ENCODE results near the gene RPL28. TPM values are rescaled to one million over a fixed set of nuclear protein-coding genes. Genes with fewer than 3 reads are reported as not detected.
"Not testable (repeated sequence)": the region's sequence is repeated elsewhere in the genome, so short reads cannot be mapped to it uniquely, and the experiment has no call there.

The RPL28 gene
- total and polyA plus RNA-seq, 2 of the 4 experiments (the other 2 are of a cell fraction), result 386 to 1,693 TPM

DNA sequence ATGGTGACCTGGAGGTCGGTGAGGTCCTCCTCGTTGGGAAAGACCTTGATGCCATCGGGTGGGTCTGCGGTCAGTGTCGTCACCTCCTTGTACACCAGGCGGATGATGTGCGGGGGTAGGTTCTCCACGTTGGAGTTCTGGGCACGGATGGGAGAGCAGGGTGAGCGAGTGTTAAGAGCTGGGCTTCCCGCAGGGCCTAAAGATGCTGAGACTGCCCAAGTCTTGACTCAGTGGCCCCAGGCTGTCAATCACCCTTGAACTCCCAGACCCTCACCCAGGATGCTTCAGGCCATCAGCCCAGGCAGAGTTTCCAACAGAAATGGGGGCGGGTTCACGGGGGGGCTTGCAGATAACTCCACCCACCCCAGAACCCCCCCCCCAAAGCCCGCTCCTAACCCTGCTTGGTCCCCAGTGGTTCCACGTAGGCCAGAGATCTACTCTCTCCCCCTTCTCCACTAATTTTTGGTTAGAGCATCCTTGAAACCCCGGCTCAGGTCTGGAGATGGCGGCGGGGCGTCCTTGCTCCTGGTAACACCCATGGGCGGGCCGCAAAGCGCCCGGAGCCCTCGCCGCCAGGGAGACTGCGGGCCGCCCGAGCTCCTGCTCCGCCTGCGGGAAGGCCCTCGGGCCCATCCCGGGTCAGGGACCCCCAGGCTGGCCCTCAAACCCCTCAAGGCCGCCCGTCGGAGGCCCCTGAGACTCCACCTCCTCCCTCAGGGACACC, 21.3 kb downstream of the RPL28 start (continued):
- no peak for TF ChIP-seq CEBPB (IDR thresholded peaks at IDR 0.05; ENCODE audit: low read depth, low read length)

DNA sequence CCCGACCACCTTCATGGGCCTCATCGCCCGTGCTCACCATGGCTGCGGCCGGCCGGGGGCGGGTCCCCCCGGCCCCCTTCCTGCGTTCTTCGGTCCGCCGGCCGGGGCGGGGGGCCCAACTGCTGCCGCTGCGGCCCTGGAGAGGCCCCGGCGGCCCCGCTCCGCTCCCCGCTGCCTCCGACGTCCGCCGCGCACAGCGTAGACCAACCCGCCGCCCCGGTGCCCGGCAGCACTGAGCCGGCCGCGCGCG, 21.7 kb downstream of the RPL28 start, which contains the start of gene UBE2S:
Gene UBE2S, minus strand, starts transcription at position 239 of the 250 bp plus-strand sequence. Its CDS starts 199 bp downstream, at position 40.
- Histone ChIP-seq H3K36me3 (ENCODE audit: control insufficient read depth, insufficient read depth, low read length) (peaks cover 25% of the 10 kb centered on the region), H3K4ac (ENCODE audit: low read depth, low read length) (peak within 1 kb of the TSS; percentile 100), H2AK9ac (replicated peaks; ENCODE audit: low read depth, low read length, poor library complexity) (peak within 1 kb of the TSS; percentile 100), H2BK15ac (ENCODE audit: low read depth, low read length) (peak within 1 kb of the TSS; percentile 100), H4K20me1 (ENCODE audit: insufficient read depth, low read length) (peaks cover 42% of the 10 kb centered on the region), H2BK5ac (ENCODE audit: low read depth, low read length, poor library complexity, severe bottlenecking) (peak within 1 kb of the TSS; percentile 94), H3K4me1 (ENCODE audit: control insufficient read depth, insufficient read depth, low read length) (peaks cover 17% of the 10 kb centered on the region), H3K4me2 (ENCODE audit: low read depth, low read length) (peak within 1 kb of the TSS; percentile 98), H3K9me1 (ENCODE audit: insufficient read depth, low read length) (peaks cover 19% of the 10 kb centered on the region), H3K14ac (replicated peaks; ENCODE audit: low read depth, low read length) (peak within 1 kb of the TSS; percentile 99), H2BK120ac (ENCODE audit: low read depth, low read length) (peak within 1 kb of the TSS; percentile 98), H3K27ac (ENCODE audit: insufficient read depth, low read length) (peak within 1 kb of the TSS; percentile 94), H3K79me1 (ENCODE audit: low read depth in 1 of 2, low read length in 2 of 2) (peaks cover 7 to 37% of the 10 kb centered on the region in 2 experiments), H2AFZ (replicated peaks; ENCODE audit: low read length, poor library complexity) (peak within 1 kb of the TSS; percentile 96), H3K4me3 (ENCODE audit: insufficient read depth, low read depth, low read length) (peak within 1 kb of the TSS; percentile 64), H3K23ac (ENCODE audit: low read depth, low read length) (peak within 1 kb of the TSS; percentile 96), H3K18ac (ENCODE audit: low read depth, low read length) (peak within 1 kb of the TSS; percentile 96), H4K91ac (ENCODE audit: insufficient read depth, low read depth, low read length) (peak within 1 kb of the TSS; percentile 100), H3K9ac (ENCODE audit: low read depth, low read length) (peak within 1 kb of the TSS; percentile 76), H2AK5ac (ENCODE audit: low read depth, low read length) (peak within 1 kb of the TSS; percentile 99), H4K5ac (ENCODE audit: low read depth, low read length) (peak within 1 kb of the TSS; percentile 99), H2BK20ac (ENCODE audit: low read depth, low read length) (peak within 1 kb of the TSS; percentile 83), H4K8ac (ENCODE audit: low read depth in 2 of 2, low read length in 2 of 2) (peak within 1 kb of the TSS; percentile 100), H3K56ac (ENCODE audit: extremely low read depth, insufficient read depth, low read length) (peak within 1 kb of the TSS; percentile 95)
- intact Hi-C loops (cut with micrococcal nuclease), result loop anchor here (5.0 kb wide), 1 partner anchor 95 kb away; no protein-coding TSS in a partner anchor
- DNase-seq; H3K27me3 ChIP-seq (ENCODE audit: control insufficient read depth, insufficient read depth, low read length); in situ Hi-C loops (cut with MboI; ENCODE audit: low sequenced_read_pairs); CTCF ChIA-PET; H3K9me3 ChIP-seq (ENCODE audit: control insufficient read depth, insufficient read depth, low read length); BruUV-seq (replicated peaks); dilution Hi-C loops (cut with HindIII; ENCODE audit: low sequenced_read_pairs, unreplicated experiment): not testable (repeated sequence)
- 0% methylated on average over 6 of the region's 36 CpGs; no CpG with 5 or more reads in 1 of the 2 experiments for WGBS, 2 experiments (ENCODE audit: extremely low coverage in 2 of 2, insufficient read length in 1 of 2)
- POLR2A ChIA-PET (ENCODE audit: unreplicated experiment), result interaction anchor here (0.7 to 1.4 kb wide), 5 partner anchors 11 to 142 kb away, joined by 3 to 9 read pairs (median 4); no protein-coding TSS in a partner anchor
- TF ChIP-seq POLR2A (IDR thresholded peaks at IDR 0.05; ENCODE audit: low read depth, low read length) (peak; percentile 99), CHD1 (IDR thresholded peaks at IDR 0.05; ENCODE audit: low read depth, low read length) (peak; percentile 94), NFE2L2 (IDR thresholded peaks at IDR 0.05; ENCODE audit: low read depth, low read length) (peak; percentile 33; the same call in 1 of the 2 replicates)
- ATAC-seq (ENCODE audit: low read depth), result peak; percentile 3

Measured in IMR-90 (cell line).